Sigmoid colon (tissue), 7 donors: ENCODE measurements around the gene R3HDM2. TPM values are rescaled to one million over a fixed set of nuclear protein-coding genes. Genes with fewer than 3 reads are reported as not detected.

Experiments used
- DNase-seq: peaks from one replicate; pipeline ENCODE4 v3.0.0-alpha.2; 2019
- H3K27ac ChIP-seq, 4 donors: fragments of 200-600 bp; sonication (generic); one replicate each; pipeline ENCODE4 v1.5.1; 2016 to 2019; ENCODE audit warnings: mild to moderate bottlenecking in 1 of 4
- H3K27me3 ChIP-seq, 3 donors: fragments of 200-600 bp; sonication (generic); one replicate each; pipeline ENCODE4 v1.5.1; 2019; ENCODE audit warnings: mild to moderate bottlenecking in 1 of 3
- H3K36me3 ChIP-seq, 4 donors: fragments of 200-600 bp; sonication (generic); one replicate each; pipeline ENCODE4 v1.5.1; 2016 to 2019
- H3K4me1 ChIP-seq, 4 donors: fragments of 200-600 bp; sonication (generic); one replicate each; pipeline ENCODE4 v1.5.1; 2017 to 2019
- H3K4me3 ChIP-seq, 4 donors: fragments of 200-600 bp; sonication (generic); one replicate each; pipeline ENCODE4 v1.5.1; 2017 to 2019; ENCODE audit warnings: mild to moderate bottlenecking in 2 of 4, moderate library complexity in 1 of 4
- H3K9me3 ChIP-seq, 4 donors: fragments of 200-600 bp in 3 of 4; sonication (generic) in 3 of 4; one replicate each; pipeline versions ENCODE4 v1.5.1 to v1.6.1; 2013 to 2019
- EP300 ChIP-seq, 4 donors: sonication (generic); formaldehyde crosslinking; IDR thresholded peaks; one replicate each; pipeline ENCODE4 v1.6.1; 2017; ENCODE audit warnings: antibody characterized with exemption in 4 of 4
- POLR2A ChIP-seq, 2 donors: fragments of 450-650 bp; IDR thresholded peaks; one replicate each; pipeline ENCODE4 v1.6.1; 2016; ENCODE audit warnings: antibody characterized with exemption in 2 of 2, mild to moderate bottlenecking in 2 of 2, moderate library complexity in 2 of 2
- POLR2AphosphoS5 ChIP-seq, 4 donors: sonication (generic); formaldehyde crosslinking; IDR thresholded peaks; one replicate each; pipeline ENCODE4 v1.6.1; 2017; ENCODE audit warnings: antibody characterized with exemption in 4 of 4
- WGBS, 2 donors: extraction: QIAGEN DNeasy Blood & Tissue Kit; methylation state at CpG; one replicate each; pipeline ENCODE4 v1.1.7; 2013; 5-methylcytosine and 5-hydroxymethylcytosine counted together
- intact Hi-C: fragments of 100-400 bp; cut with DNase I; formaldehyde crosslinking; loops from one replicate; pipeline ENCODE4 v1.15.1; 2023
- polyA plus RNA-seq, 3 donors: library from polyadenylated mRNA; stranded (reverse); fragments of 200-250 nt; gene quantifications; one replicate each; pipeline ENCODE4 v1.2.3, GENCODE V29; 2013
- total RNA-seq, 4 donors: library from RNA; depleted of rRNA; stranded (reverse); fragments of >200 nt; gene quantifications; one replicate each; pipeline ENCODE4 v1.1.0, GENCODE V29; 2016
- TF ChIP-seq, protein P1 (sequence below), 4 experiments: fragments of 450-650 bp in 3 of 4; fragments of 200-600 bp in 1 of 4; IDR thresholded peaks; one replicate each; pipeline ENCODE4 v1.5.1; 2016 to 2019; ENCODE audit warnings: antibody characterized with exemption in 4 of 4, mild to moderate bottlenecking in 3 of 4, moderate library complexity in 2 of 4
- donor health status: healthy with polysubstance abuse.
- donor health status: Bipolar disorder and iron deficiency.
- donor health status: healthy.

R3HDM2 gene
- total and polyA plus RNA-seq, 7 donors, result 10.9 to 37.7 (median 28.3) TPM

DNA sequence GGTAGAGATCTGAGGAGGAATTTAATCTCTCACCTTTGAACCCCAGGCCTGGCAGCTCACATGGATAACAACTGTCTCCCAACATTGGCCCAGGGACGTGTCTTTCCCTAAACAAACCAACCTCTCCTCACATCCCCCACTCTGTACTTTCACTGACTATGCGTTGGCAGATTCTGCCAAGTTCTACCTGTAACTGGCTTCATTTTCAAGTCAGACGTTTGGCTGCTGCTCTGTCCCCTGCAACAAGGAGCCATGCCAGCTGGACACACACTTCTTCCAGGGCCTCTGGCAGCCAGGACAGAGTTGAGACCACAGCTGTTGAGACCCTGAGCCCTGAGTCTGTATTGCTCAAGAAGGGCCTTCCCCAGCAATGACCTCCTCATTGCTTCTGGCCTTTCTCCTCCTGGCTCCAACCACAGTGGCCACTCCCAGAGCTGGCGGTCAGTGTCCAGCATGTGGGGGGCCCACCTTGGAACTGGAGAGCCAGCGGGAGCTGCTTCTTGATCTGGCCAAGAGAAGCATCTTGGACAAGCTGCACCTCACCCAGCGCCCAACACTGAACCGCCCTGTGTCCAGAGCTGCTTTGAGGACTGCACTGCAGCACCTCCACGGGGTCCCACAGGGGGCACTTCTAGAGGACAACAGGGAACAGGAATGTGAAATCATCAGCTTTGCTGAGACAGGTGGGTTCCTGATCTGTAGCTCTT is 3.8 kb upstream of the R3HDM2 start, which contains the start of gene INHBC:
Gene INHBC (plus strand): TSS at position 268 of the 707 bp plus-strand sequence. CDS start 103 bp downstream, at position 371.
- Histone ChIP-seq H3K4me1 (peaks cover 0 to 8% (median 4%) of the 10 kb centered on the region in 4 donors), H3K27me3 (no peaks in the 10 kb centered on the region), H3K27ac (no peak within 1 kb of the TSS), H3K36me3 (no peaks in the 10 kb centered on the region), H3K9me3 (no peaks in the 10 kb centered on the region), H3K4me3 (no peak within 1 kb of the TSS)
- TF ChIP-seq, protein P1, sequence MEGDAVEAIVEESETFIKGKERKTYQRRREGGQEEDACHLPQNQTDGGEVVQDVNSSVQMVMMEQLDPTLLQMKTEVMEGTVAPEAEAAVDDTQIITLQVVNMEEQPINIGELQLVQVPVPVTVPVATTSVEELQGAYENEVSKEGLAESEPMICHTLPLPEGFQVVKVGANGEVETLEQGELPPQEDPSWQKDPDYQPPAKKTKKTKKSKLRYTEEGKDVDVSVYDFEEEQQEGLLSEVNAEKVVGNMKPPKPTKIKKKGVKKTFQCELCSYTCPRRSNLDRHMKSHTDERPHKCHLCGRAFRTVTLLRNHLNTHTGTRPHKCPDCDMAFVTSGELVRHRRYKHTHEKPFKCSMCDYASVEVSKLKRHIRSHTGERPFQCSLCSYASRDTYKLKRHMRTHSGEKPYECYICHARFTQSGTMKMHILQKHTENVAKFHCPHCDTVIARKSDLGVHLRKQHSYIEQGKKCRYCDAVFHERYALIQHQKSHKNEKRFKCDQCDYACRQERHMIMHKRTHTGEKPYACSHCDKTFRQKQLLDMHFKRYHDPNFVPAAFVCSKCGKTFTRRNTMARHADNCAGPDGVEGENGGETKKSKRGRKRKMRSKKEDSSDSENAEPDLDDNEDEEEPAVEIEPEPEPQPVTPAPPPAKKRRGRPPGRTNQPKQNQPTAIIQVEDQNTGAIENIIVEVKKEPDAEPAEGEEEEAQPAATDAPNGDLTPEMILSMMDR (IDR thresholded peaks at IDR 0.05), result no peak
- TF ChIP-seq POLR2AphosphoS5 (IDR thresholded peaks at IDR 0.05) (no peak), EP300 (IDR thresholded peaks at IDR 0.05) (no peak), POLR2A (IDR thresholded peaks at IDR 0.05) (no peak)
- intact Hi-C loops, result no loop called here
- DNase-seq, result no peak
- WGBS, 2 donors, result 76 to 83% methylated on average over 8 of the region's 8 CpGs

- peaks cover 0 to 18% (median 14%) of the 10 kb centered on the region in 4 donors for H3K4me1 ChIP-seq
- DNase-seq, result no peak
- H3K4me3 ChIP-seq, result no peak overlapping the region
- intact Hi-C loops, result no loop called here
- 78% methylated on average over 3 of the region's 3 CpGs for WGBS, 2 donors
- no peaks in the 10 kb centered on the region for H3K27me3 ChIP-seq
- TF ChIP-seq POLR2AphosphoS5 (IDR thresholded peaks at IDR 0.05) (no peak), POLR2A (IDR thresholded peaks at IDR 0.05) (no peak), EP300 (IDR thresholded peaks at IDR 0.05) (no peak)
- TF ChIP-seq, protein P1 (IDR thresholded peaks at IDR 0.05), result no peak
- H3K9me3 ChIP-seq, result no peaks in the 10 kb centered on the region
- no peaks in the 10 kb centered on the region for H3K36me3 ChIP-seq
- H3K27ac ChIP-seq, result no peak overlapping the region
Observed at GRCh38 chr12:57433370-57433769, 2.5 kb upstream of the R3HDM2 start.

- WGBS, 2 donors, result 66 to 85% methylated on average over 11 of the region's 11 CpGs
- intact Hi-C loops, result loop anchor here (2.0 kb wide), 1 partner anchor 27 kb away; the partner anchor contains the start of gene GLI1
- Histone ChIP-seq H3K4me3 (peak overlapping the region in 3 of 4 donors; percentile 82 to 85 (median 85)), H3K4me1 (peaks cover 0 to 18% (median 14%) of the 10 kb centered on the region in 4 donors), H3K27me3 (no peaks in the 10 kb centered on the region), H3K9me3 (no peaks in the 10 kb centered on the region), H3K27ac (peak overlapping the region; percentile 94 to 99 (median 97)), H3K36me3 (no peaks in the 10 kb centered on the region)
- TF ChIP-seq POLR2AphosphoS5 (IDR thresholded peaks at IDR 0.05) (no peak), POLR2A (IDR thresholded peaks at IDR 0.05) (no peak), EP300 (IDR thresholded peaks at IDR 0.05) (no peak)
- TF ChIP-seq, protein P1 (IDR thresholded peaks at IDR 0.05), result no peak
- DNase-seq, result no peak
Observed at GRCh38 chr12:57431654-57432188, 878 bp upstream of the R3HDM2 start.

DNA sequence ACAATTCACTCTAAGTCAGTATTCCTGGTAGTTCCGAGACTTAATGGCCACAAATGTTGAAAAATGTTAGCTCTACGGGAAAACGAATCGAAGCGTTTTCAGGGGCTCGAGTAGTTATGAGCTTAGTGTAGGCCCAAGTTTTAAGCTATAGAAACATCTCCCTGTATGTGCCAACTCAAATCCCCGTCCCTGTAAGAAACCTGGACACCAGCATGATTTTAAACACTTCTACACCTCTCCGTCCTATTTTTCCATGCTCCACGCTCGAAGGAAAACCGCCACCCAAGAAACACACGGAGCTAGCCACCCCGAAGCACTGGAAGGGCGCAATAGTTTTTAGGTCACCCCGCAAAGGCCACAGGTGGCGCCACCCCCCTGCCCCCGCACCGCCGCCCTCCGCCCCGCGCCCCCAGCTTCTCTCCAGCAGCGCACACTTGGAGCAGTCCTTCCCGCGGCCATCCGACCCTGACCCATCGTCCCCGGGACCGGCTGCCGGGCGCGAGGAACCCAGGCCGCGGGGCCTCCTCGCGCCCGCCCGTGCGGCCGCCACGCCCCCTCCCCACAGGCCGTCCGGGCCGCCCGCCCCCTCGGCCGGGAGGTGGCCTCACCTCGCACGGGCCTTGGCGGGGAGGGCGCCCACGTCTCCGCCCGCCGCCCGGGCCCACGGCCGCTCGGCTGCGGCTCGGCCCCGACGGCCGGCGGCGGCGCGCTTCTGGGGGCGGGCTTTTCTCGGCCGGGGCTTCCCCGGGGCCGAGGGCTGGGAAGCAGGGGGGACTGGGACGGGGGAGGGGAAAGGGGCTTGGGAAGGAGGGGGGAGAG is 522 bp downstream of the R3HDM2 start:
- H3K9me3 ChIP-seq, result no peaks in the 10 kb centered on the region
- H3K4me3 ChIP-seq, result peak overlapping the region; percentile 65 to 85 (median 84)
- H3K36me3 ChIP-seq, result peaks cover 0 to 6% (median 0%) of the 10 kb centered on the region in 4 donors
- no peak for TF ChIP-seq POLR2AphosphoS5 (IDR thresholded peaks at IDR 0.05)
- TF ChIP-seq EP300 (IDR thresholded peaks at IDR 0.05), result no peak
- TF ChIP-seq, protein P1 (IDR thresholded peaks at IDR 0.05), result peak in 1 of 4 experiments; percentile 13
- TF ChIP-seq POLR2A (IDR thresholded peaks at IDR 0.05), result no peak
- no peak for DNase-seq
- intact Hi-C loops, result loop anchor here (2.0 kb wide), 1 partner anchor 28 kb away; the partner anchor contains the start of gene GLI1
- H3K27me3 ChIP-seq, result no peaks in the 10 kb centered on the region
- H3K4me1 ChIP-seq, result peaks cover 0 to 18% (median 14%) of the 10 kb centered on the region in 4 donors
- peak overlapping the region; percentile 94 to 99 (median 97) for H3K27ac ChIP-seq
- WGBS, 2 donors, result 1% methylated on average over 74 of the region's 74 CpGs
